Tibial nerve (tissue), 3 donors: ENCODE data around the gene TBC1D4.

Experiments
- CTCF ChIP-seq, 5 experiments: fragments of 200-600 bp in 3 of 5; fragments of 450-650 bp in 2 of 5; sonication (generic) in 3 of 5; IDR thresholded peaks; one replicate each; pipeline ENCODE4 v1.5.1; 2016 to 2019; ENCODE audit warnings: antibody characterized with exemption in 5 of 5, mild to moderate bottlenecking in 3 of 5, moderate library complexity in 2 of 5
- POLR2A ChIP-seq, 2 donors: fragments of 450-650 bp; IDR thresholded peaks; one replicate each; pipeline ENCODE4 v1.6.1; 2017; ENCODE audit warnings: antibody characterized with exemption in 2 of 2, mild to moderate bottlenecking in 2 of 2, moderate library complexity in 2 of 2

- TF ChIP-seq CTCF (IDR thresholded peaks at IDR 0.05) (no peak), POLR2A (IDR thresholded peaks at IDR 0.05) (no peak)
Measured at GRCh38 chr13:75452564-75452963, 29.4 kb downstream of the TBC1D4 start.
